ENCODE data around the gene RPL35.

The RPL35 gene

DNA sequence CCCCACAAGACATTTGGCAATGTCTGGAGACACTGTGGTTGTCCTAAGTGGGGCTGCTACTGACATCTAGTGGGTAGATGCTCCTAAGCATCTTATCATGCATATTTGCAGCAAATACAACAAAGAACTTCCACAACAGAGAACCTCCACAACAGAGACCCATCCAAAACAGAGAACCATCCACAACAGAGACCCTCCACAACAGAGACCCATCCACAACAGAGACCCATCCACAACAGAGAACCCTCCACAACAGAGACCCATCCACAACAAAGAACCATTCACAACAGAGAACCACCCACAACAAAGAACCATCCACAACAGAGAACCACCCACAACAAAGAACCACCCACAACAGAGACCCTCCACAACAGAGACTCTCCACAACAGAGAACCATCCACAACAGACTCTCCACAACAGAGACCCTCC is 33.0 kb upstream of the RPL35 start:
- H3K4me3 ChIP-seq (ENCODE audit: low read depth in 1 of 2, low read length in 1 of 2): no peak overlapping the region
- H3K27ac ChIP-seq: no peak overlapping the region
- TF ChIP-seq, protein P1, sequence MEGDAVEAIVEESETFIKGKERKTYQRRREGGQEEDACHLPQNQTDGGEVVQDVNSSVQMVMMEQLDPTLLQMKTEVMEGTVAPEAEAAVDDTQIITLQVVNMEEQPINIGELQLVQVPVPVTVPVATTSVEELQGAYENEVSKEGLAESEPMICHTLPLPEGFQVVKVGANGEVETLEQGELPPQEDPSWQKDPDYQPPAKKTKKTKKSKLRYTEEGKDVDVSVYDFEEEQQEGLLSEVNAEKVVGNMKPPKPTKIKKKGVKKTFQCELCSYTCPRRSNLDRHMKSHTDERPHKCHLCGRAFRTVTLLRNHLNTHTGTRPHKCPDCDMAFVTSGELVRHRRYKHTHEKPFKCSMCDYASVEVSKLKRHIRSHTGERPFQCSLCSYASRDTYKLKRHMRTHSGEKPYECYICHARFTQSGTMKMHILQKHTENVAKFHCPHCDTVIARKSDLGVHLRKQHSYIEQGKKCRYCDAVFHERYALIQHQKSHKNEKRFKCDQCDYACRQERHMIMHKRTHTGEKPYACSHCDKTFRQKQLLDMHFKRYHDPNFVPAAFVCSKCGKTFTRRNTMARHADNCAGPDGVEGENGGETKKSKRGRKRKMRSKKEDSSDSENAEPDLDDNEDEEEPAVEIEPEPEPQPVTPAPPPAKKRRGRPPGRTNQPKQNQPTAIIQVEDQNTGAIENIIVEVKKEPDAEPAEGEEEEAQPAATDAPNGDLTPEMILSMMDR (IDR thresholded peaks at IDR 0.05): no peak
- H3K36me3 ChIP-seq: peaks cover 90% of the 10 kb centered on the region
- H3K27me3 ChIP-seq: no peaks in the 10 kb centered on the region
- H3K4me1 ChIP-seq (ENCODE audit: control insufficient read depth in 1 of 2, insufficient read depth in 1 of 2, low read depth in 1 of 2, low read length in 1 of 2): peaks cover under 1 to 3% of the 10 kb centered on the region in 2 experiments
- H3K9me3 ChIP-seq: no peaks in the 10 kb centered on the region

DNA sequence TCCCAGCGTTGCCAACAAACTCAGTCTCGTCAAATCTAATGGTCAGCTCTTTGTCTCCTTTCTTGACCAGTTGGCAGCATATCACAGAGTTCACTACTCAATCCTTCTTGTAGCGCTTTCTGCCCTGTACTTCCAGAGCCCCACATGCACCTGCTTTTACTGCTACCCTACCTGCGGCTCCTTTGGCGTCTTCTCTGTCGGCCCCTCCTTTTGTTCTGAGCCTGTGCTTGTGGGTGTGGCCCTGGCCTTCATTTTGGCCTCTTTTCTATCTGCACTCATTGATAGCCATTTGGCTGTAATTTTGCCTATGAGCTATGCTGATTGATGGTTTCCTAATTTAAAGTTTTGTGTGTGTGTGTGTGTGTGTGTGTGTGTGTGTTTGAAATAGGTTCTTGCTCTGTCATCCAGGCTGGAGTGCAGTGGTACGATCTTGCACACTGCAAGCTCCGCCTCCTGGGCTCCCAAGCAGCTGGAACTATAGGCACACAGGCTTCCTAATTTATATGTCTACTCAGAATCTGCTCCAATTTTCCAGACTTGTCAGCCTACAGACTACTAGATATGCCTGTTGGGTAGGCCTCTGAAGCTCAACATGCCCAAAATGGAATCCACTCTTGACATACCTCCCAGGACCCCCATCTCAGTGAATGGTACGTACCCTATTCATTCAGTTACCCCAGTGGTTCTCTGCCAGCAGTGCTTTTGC is 32.4 kb upstream of the RPL35 start:
- Histone ChIP-seq H3K4me3 (ENCODE audit: low read depth in 1 of 2, low read length in 1 of 2) (no peak overlapping the region), H3K27ac (no peak overlapping the region), H3K27me3 (no peaks in the 10 kb centered on the region), H3K4me1 (ENCODE audit: control insufficient read depth in 1 of 2, insufficient read depth in 1 of 2, low read depth in 1 of 2, low read length in 1 of 2) (peaks cover 6 to 8% of the 10 kb centered on the region in 2 experiments), H3K9me3 (no peaks in the 10 kb centered on the region), H3K36me3 (peaks cover 90% of the 10 kb centered on the region)
- TF ChIP-seq, protein P1 (IDR thresholded peaks at IDR 0.05): no peak

DNA sequence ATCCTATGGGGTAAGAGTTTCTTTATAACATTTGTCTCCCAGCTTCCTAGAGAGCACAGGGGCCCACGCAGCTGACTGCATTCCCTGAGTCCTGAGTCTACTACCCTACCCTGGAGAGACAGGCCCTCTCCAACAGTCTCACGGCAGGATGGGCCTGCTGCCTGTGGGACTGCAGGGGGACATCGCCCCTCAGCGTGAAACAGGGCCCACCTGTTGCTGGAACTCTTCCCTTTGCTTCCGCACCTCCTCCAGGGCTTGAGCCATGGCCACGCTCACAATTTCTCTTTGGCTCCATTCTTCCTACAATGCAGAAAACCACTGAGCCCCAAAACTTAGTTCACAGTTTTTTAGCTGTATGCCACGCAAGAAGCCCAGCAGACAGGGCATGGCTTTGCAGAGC is 28.4 kb upstream of the RPL35 start:
- Histone ChIP-seq H3K4me3 (ENCODE audit: low read depth in 1 of 2, low read length in 1 of 2) (no peak overlapping the region), H3K4me1 (ENCODE audit: control insufficient read depth in 1 of 2, insufficient read depth in 1 of 2, low read depth in 1 of 2, low read length in 1 of 2) (peaks cover 6 to 12% of the 10 kb centered on the region in 2 experiments), H3K9me3 (no peaks in the 10 kb centered on the region), H3K27ac (no peak overlapping the region), H3K27me3 (no peaks in the 10 kb centered on the region), H3K36me3 (peaks cover 95% of the 10 kb centered on the region)
- TF ChIP-seq, protein P1 (IDR thresholded peaks at IDR 0.05): no peak

DNA sequence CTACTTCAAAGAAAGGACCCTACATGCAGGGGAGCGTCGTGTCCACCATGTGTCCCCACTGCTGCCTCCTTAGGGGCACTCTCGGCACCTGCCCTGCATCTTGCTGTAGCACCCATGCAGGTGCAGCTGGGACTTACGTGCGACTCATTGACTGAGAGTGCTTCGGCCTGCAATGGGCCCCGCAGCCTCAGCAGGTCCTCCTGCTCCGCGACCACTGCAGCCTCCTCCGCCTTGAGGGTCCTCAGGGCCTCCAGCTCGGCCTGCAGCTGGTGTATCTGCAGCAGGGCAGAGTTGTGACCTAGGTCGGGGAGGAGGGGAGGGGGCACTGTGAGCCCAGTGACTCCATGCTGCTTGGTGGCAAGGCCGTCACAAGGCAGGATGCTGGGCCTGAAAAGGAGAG is 27.2 kb upstream of the RPL35 start:
- Histone ChIP-seq H3K9me3 (no peaks in the 10 kb centered on the region), H3K4me1 (ENCODE audit: control insufficient read depth in 1 of 2, insufficient read depth in 1 of 2, low read depth in 1 of 2, low read length in 1 of 2) (peaks cover 6 to 12% of the 10 kb centered on the region in 2 experiments), H3K27ac (no peak overlapping the region), H3K36me3 (peaks cover 100% of the 10 kb centered on the region), H3K4me3 (ENCODE audit: low read depth in 1 of 2, low read length in 1 of 2) (no peak overlapping the region), H3K27me3 (no peaks in the 10 kb centered on the region)
- TF ChIP-seq, protein P1 (IDR thresholded peaks at IDR 0.05): no peak

DNA sequence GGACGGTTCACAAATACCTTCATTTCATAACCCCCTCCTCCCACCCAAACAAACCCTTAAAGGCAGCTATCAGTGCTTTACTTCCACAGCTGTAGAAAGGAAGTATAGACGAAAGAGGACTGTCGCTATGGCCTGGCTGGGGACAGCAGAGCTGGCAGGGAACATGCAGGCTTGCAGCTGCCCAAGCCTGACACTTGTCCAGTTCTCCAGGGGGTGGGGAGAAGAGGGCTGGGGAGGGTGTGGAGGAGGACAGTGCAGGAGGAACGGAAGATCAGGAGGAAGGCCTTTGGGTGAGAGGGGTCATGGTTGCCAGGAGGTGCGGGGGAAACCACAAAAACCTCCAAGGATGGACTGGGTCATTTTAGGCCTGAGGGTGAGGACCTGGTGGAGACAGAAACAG is 26.1 kb upstream of the RPL35 start:
- TF ChIP-seq, protein P1 (IDR thresholded peaks at IDR 0.05): no peak
- Histone ChIP-seq H3K36me3 (peaks cover 100% of the 10 kb centered on the region), H3K4me1 (ENCODE audit: control insufficient read depth in 1 of 2, insufficient read depth in 1 of 2, low read depth in 1 of 2, low read length in 1 of 2) (peaks cover 6 to 12% of the 10 kb centered on the region in 2 experiments)

More for the DNA sequence above, 26.1 kb upstream of the RPL35 start:
- Histone ChIP-seq H3K27ac (no peak overlapping the region), H3K9me3 (no peaks in the 10 kb centered on the region), H3K4me3 (ENCODE audit: low read depth in 1 of 2, low read length in 1 of 2) (no peak overlapping the region), H3K27me3 (no peaks in the 10 kb centered on the region)

Measured in neutrophil (primary cell).